BLaER1 (cell line): ENCODE measurements around the gene CLCN7.

Experiments
- H3K27ac ChIP-seq: shearing (Covaris generic); formaldehyde crosslinking; 2 replicates; pipeline ENCODE4 v1.8.1; 2022
- H3K27me3 ChIP-seq: shearing (Covaris generic); formaldehyde crosslinking; 2 replicates; pipeline ENCODE4 v1.8.1; 2022
- H3K36me3 ChIP-seq: shearing (Covaris generic); formaldehyde crosslinking; 2 replicates; pipeline ENCODE4 v1.8.1; 2022
- H3K4me1 ChIP-seq: shearing (Covaris generic); formaldehyde crosslinking; 2 replicates; pipeline ENCODE4 v1.8.1; 2022
- H3K4me2 ChIP-seq: shearing (Covaris generic); formaldehyde crosslinking; 2 replicates; pipeline ENCODE4 v1.8.1; 2022
- H3K4me3 ChIP-seq: shearing (Covaris generic); formaldehyde crosslinking; 2 replicates; pipeline ENCODE4 v1.8.1; 2022
- H3K9ac ChIP-seq: shearing (Covaris generic); formaldehyde crosslinking; 2 replicates; pipeline ENCODE4 v1.8.1; 2022
- H3K9me3 ChIP-seq: shearing (Covaris generic); formaldehyde crosslinking; 2 replicates; pipeline ENCODE4 v1.8.1; 2022
- H4K20me1 ChIP-seq: shearing (Covaris generic); formaldehyde crosslinking; 2 replicates; pipeline ENCODE4 v1.8.1; 2022
- Cebpa-rat ChIP-seq: shearing (Covaris generic); IDR thresholded peaks from 2 replicates; pipeline ENCODE4 v1.8.1; 2022

CLCN7 gene

GRCh38 chr16:1510941-1511351 is 36.1 kb upstream of the CLCN7 start:
- no peak overlapping the region for H3K27ac ChIP-seq
- H3K36me3 ChIP-seq = peaks cover 79% of the 10 kb centered on the region
- H3K9ac ChIP-seq = no peak overlapping the region
- peaks cover 22% of the 10 kb centered on the region for H3K9me3 ChIP-seq
- H3K27me3 ChIP-seq = no peaks in the 10 kb centered on the region
- H3K4me3 ChIP-seq = no peak overlapping the region
- TF ChIP-seq Cebpa-rat = no peak
- H3K4me1 ChIP-seq = peaks cover 27% of the 10 kb centered on the region
- H4K20me1 ChIP-seq = peaks cover 45% of the 10 kb centered on the region
- no peak overlapping the region; the same call in 1 of the 2 replicates for H3K4me2 ChIP-seq

GRCh38 chr16:1510272-1510671 is 35.4 kb upstream of the CLCN7 start:
- Histone ChIP-seq H3K4me3 (no peak overlapping the region), H4K20me1 (peaks cover 45% of the 10 kb centered on the region), H3K36me3 (peaks cover 84% of the 10 kb centered on the region), H3K27ac (peak overlapping the region; percentile 51), H3K9me3 (peaks cover 21% of the 10 kb centered on the region), H3K27me3 (no peaks in the 10 kb centered on the region), H3K4me2 (peak overlapping the region; percentile 74), H3K9ac (peak overlapping the region; percentile 54; the same call in 1 of the 2 replicates), H3K4me1 (peaks cover 27% of the 10 kb centered on the region)
- TF ChIP-seq Cebpa-rat = no peak

- Histone ChIP-seq H3K4me3 (no peak overlapping the region), H3K9ac (peak overlapping the region; percentile 54; the same call in 1 of the 2 replicates), H3K4me1 (peaks cover 27% of the 10 kb centered on the region), H3K36me3 (peaks cover 91% of the 10 kb centered on the region), H3K4me2 (peak overlapping the region; percentile 74), H3K27me3 (no peaks in the 10 kb centered on the region), H3K9me3 (peaks cover 13% of the 10 kb centered on the region), H4K20me1 (peaks cover 45% of the 10 kb centered on the region), H3K27ac (peak overlapping the region; percentile 51)
- TF ChIP-seq Cebpa-rat = no peak
Observed at GRCh38 chr16:1509307-1510221, 34.7 kb upstream of the CLCN7 start.

GRCh38 chr16:1508494-1509187 is 33.8 kb upstream of the CLCN7 start:
- Histone ChIP-seq H3K9me3 (peaks cover 4% of the 10 kb centered on the region), H3K4me3 (no peak overlapping the region), H3K27me3 (no peaks in the 10 kb centered on the region), H4K20me1 (peaks cover 45% of the 10 kb centered on the region), H3K4me1 (peaks cover 27% of the 10 kb centered on the region), H3K27ac (peak overlapping the region; percentile 51; the same call in 1 of the 2 replicates), H3K4me2 (peak overlapping the region; percentile 74), H3K9ac (peak overlapping the region; percentile 54; the same call in 1 of the 2 replicates), H3K36me3 (peaks cover 89% of the 10 kb centered on the region)
- TF ChIP-seq Cebpa-rat = no peak

- no peak overlapping the region for H3K4me3 ChIP-seq
- no peak overlapping the region for H3K4me2 ChIP-seq
- H3K27ac ChIP-seq = no peak overlapping the region
- no peaks in the 10 kb centered on the region for H3K9me3 ChIP-seq
- H3K9ac ChIP-seq = no peak overlapping the region
- H3K27me3 ChIP-seq = no peaks in the 10 kb centered on the region
- peaks cover 47% of the 10 kb centered on the region for H4K20me1 ChIP-seq
- TF ChIP-seq Cebpa-rat = no peak
- peaks cover 27% of the 10 kb centered on the region for H3K4me1 ChIP-seq
- peaks cover 93% of the 10 kb centered on the region for H3K36me3 ChIP-seq
Observed at GRCh38 chr16:1506494-1507213, 31.8 kb upstream of the CLCN7 start.

GRCh38 chr16:1505912-1506311 is 31.1 kb upstream of the CLCN7 start:
- H4K20me1 ChIP-seq = peaks cover 47% of the 10 kb centered on the region
- H3K4me1 ChIP-seq = peaks cover 27% of the 10 kb centered on the region
- no peak for TF ChIP-seq Cebpa-rat
- no peaks in the 10 kb centered on the region for H3K9me3 ChIP-seq
- H3K9ac ChIP-seq = no peak overlapping the region
- H3K36me3 ChIP-seq = peaks cover 93% of the 10 kb centered on the region
- H3K4me2 ChIP-seq = no peak overlapping the region
- H3K27me3 ChIP-seq = no peaks in the 10 kb centered on the region
- no peak overlapping the region for H3K4me3 ChIP-seq
- H3K27ac ChIP-seq = no peak overlapping the region

GRCh38 chr16:1505073-1505844 is 30.4 kb upstream of the CLCN7 start:
- no peak overlapping the region for H3K4me2 ChIP-seq
- no peak overlapping the region for H3K9ac ChIP-seq
- peaks cover 93% of the 10 kb centered on the region for H3K36me3 ChIP-seq
- no peaks in the 10 kb centered on the region for H3K27me3 ChIP-seq
- H4K20me1 ChIP-seq = peaks cover 40% of the 10 kb centered on the region
- H3K4me1 ChIP-seq = peaks cover 22% of the 10 kb centered on the region
- no peak overlapping the region for H3K27ac ChIP-seq
- H3K4me3 ChIP-seq = no peak overlapping the region
- TF ChIP-seq Cebpa-rat = no peak
- no peaks in the 10 kb centered on the region for H3K9me3 ChIP-seq

GRCh38 chr16:1503110-1503955 is 28.5 kb upstream of the CLCN7 start:
- peaks cover 94% of the 10 kb centered on the region for H3K36me3 ChIP-seq
- no peak overlapping the region for H3K4me3 ChIP-seq
- H4K20me1 ChIP-seq = peaks cover 32% of the 10 kb centered on the region
- H3K9me3 ChIP-seq = no peaks in the 10 kb centered on the region
- H3K27ac ChIP-seq = no peak overlapping the region
- no peak overlapping the region for H3K4me2 ChIP-seq
- no peaks in the 10 kb centered on the region for H3K27me3 ChIP-seq
- TF ChIP-seq Cebpa-rat = no peak
- H3K4me1 ChIP-seq = peaks cover 3% of the 10 kb centered on the region
- H3K9ac ChIP-seq = no peak overlapping the region
